ENCODE results near the gene VPS52.
A peak's percentile ranks its signal among the peaks of the same experiment; 100 is the strongest.
"Not testable (repeated sequence)": the region's sequence is repeated elsewhere in the genome, so short reads cannot be mapped to it uniquely, and the experiment has no call there.

VPS52 gene

GRCh38 chr6:33276864-33277662 lies 5.4 kb upstream of the VPS52 start, which contains the start of gene B3GALT4:
B3GALT4 (plus strand) TSS chr6:33277123; CDS start chr6:33277420, 297 bp downstream.
- DNase-seq (peak; percentile 79 to 87), ATAC-seq (peak; percentile 82)
- Mint-ChIP-seq H3K27ac (peak within 1 kb of the TSS; percentile 89 to 91), H3K27me3 (no peaks in the 10 kb centered on the region), H3K4me1 (peaks cover 86% of the 10 kb centered on the region), H3K9me3 (no peaks in the 10 kb centered on the region), H3K4me3 (peak within 1 kb of the TSS; percentile 90 to 97)

DNA sequence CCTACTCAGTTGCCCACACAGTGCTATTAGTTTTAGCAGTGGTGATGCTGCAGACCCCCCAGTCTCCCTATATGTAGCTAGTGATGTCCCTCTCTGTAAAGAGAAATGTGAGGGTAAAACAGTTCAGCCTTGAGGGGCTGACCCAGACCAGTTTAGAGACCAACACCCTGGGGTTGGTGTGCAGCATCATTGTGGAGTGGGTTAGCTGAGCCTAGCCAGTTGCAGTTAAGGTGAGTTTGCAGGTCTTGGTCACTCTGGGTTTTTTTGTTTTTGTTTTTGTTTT lies 4.8 kb upstream of the VPS52 start:
- Mint-ChIP-seq H3K27ac (peak overlapping the region; percentile 51 to 70), H3K4me1 (peaks cover 82% of the 10 kb centered on the region), H3K9me3 (no peaks in the 10 kb centered on the region), H3K27me3 (no peaks in the 10 kb centered on the region), H3K4me3 (peak overlapping the region; percentile 87 to 97)
- DNase-seq, result peak in 1 of 2 donors; percentile 8
- ATAC-seq, result no peak

DNA sequence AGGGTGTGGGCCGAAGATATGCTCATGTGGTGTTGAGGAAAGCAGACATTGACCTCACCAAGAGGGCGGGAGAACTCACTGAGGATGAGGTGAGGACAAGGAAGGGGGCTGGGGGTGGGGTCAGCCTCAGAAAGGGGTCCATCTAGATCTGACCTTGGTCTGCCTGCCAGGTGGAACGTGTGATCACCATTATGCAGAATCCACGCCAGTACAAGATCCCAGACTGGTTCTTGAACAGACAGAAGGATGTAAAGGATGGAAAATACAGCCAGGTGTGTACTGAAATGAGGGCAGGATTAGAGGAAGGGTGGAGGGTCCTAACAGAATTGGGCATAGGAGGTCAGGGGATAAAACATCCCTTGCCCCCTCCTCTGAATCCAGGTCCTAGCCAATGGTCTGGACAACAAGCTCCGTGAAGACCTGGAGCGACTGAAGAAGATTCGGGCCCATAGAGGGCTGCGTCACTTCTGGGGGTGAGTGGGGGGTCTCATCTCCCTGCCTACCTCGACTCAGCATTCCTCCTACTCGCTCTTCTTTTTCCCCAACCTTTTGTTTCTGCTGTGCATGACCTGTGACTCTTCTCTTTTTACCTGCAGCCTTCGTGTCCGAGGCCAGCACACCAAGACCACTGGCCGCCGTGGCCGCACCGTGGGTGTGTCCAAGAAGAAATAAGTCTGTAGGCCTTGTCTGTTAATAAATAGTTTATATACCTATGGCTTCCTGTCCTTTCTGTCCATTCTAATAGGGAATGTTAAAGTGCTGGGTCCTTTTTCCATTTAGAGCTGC lies 4.3 kb upstream of the VPS52 start:
- Mint-ChIP-seq H3K4me1 (peaks cover 82% of the 10 kb centered on the region), H3K4me3 (peak overlapping the region; percentile 87 to 97), H3K27ac (peak overlapping the region in 1 of 2 donors; percentile 59)
- H3K9me3 Mint-ChIP-seq, ATAC-seq, DNase-seq, H3K27me3 Mint-ChIP-seq: not testable (repeated sequence)

DNA sequence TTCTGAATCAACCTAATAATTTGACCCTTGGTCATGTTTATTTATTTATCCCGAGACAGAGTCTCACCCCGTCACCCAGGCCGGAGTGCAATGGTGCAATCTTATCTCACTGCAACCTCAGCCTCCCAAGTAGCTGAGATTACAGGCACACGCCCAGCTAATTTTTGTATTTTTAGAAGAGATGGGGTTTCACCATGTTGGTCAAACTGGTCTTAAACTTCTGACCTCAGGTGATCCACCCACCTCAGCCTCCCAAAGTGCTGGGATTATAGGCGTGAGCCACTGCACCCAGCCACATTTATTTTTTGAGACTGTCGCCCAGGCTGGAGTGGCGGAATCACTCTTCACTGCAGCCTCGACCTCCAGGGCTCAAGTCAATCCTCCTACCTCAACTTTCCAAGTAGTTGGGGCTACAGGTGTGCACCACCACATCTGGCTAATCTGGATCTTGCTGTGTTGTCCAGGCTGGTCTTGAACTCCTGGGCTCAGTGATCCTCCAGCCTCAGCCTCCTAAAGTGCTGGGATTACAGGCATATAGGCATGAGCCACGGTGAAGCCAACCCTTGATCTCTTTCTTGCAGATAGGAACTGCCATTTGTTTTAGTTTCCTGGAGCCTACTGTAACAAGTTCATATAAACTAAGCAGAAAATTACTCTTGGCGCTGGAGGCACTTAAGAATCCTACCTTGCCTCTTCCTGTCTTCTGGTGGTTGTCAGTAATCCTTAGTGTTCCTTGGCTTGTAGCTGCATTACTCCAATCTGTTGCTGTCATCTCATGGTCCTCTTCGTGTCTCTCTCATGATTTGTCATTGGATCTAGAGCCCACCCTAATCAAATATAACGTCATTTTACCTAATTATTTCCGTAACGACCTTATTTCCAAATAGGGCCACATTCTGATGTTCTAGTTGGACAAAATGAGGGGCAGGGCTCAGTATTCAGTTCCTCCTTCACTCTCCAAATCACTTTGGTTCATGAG lies 2.5 kb upstream of the VPS52 start:
- Mint-ChIP-seq H3K4me1 (peaks cover 80% of the 10 kb centered on the region), H3K4me3 (peak overlapping the region; percentile 87 to 97), H3K27me3 (no peaks in the 10 kb centered on the region), H3K9me3 (no peaks in the 10 kb centered on the region), H3K27ac (peak overlapping the region; percentile 75 to 100)
- DNase-seq (no peak), ATAC-seq (no peak)

DNA sequence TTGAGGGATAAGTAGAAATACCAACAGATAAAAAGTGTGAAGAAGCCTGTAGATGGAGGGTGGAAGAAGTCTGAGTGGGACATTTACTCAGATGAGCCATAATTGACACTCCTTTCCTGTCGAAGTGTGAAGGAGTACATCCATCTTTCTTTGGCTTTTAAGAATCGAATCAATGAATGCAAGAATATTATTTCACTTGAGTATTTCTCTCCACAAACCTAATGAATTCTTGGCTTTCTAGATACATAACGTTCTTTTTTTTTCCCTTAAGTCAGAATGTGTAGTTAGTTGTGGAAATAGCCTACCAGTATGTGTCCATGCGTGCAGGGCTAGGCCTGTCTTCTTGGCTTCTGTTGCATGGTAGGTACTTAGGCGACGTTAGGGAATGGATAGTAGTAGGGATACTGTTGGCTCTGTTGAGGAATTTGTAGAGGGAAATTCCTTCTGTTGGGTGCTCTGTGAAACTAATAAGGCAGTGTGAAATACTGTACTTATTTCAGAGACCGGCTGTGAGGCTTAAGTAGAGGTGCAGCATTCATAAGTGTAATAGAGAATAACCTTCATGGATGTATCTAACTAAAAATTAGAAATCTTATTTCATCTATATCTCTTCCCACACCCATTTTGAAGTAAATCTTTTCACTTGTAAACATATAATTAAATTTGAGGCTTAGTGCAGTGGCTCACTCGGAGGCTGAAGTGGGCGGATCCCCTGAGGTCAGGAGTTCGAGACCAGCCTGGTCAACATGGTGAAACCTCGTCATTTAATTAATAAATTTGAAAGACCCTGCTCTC lies 1.6 kb upstream of the VPS52 start:
- peak overlapping the region; percentile 99 to 100 for H3K27ac Mint-ChIP-seq
- H3K4me3 Mint-ChIP-seq, result peak overlapping the region; percentile 87 to 97
- ATAC-seq (no peak), DNase-seq (no peak)
- no peaks in the 10 kb centered on the region for H3K9me3 Mint-ChIP-seq
- no peaks in the 10 kb centered on the region for H3K27me3 Mint-ChIP-seq
- H3K4me1 Mint-ChIP-seq, result peaks cover 72% of the 10 kb centered on the region

DNA sequence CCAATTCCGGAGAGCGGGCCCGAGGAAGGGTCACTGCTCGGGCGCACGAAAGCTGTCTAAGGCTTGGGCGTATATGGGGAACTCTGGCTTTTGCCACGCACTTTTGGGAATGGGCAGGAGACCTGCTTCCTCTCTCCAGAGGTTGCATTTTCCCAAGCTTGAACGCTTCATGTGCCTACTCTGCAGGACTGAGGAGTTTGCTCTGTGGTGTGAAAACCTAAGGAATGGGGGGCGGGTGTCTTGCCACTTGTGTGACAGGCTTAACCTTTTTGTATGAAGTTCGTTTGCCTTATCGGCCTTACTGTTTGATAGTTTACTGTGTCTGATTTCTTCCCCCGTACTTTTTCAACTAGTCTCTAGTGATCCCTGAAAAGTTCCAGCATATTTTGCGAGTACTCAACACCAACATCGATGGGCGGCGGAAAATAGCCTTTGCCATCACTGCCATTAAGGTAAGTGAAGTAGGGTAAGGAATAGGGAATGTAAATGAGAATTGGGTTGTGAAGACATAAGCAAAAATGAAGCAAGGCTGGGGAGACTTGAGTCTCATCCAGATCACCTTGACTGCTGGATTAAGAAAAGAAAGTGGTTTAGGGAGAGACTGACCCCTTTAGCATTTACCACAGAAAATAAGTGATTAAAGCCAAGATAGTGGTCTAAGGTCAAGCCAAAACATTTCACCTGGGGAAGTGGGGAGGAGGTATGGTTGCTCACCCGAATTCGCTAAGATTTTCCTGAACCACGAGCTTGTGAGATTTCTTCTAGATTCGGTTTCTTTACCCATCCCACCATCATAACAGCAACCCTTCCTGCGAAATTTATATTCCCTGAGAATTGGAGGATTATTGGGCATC lies 826 bp upstream of the VPS52 start:
- ATAC-seq (peak; percentile 6), DNase-seq (no peak)
- Mint-ChIP-seq H3K27me3 (no peaks in the 10 kb centered on the region), H3K4me1 (peaks cover 64% of the 10 kb centered on the region), H3K27ac (peak overlapping the region; percentile 99 to 100), H3K4me3 (peak overlapping the region; percentile 87 to 97), H3K9me3 (no peaks in the 10 kb centered on the region)

DNA sequence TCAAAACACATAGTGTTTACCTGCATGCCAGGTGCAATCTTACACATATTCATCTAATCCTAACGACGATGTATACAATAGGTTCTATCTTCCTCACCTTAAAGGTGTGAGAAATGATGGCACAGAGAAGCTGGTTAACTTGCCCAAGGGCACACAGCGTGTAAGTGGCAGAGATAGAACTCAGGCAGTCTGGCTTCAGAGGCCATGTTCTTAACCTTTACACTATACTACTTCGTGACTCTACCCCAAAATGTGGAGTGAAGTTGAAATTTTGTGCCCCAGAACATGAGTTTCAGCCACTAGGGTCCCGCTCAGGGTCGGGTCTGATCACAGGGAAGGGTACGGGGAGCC lies 584 bp downstream of the VPS52 start:
- no peaks in the 10 kb centered on the region for H3K27me3 Mint-ChIP-seq

GRCh38 chr6:33264015-33264414 lies 7.7 kb downstream of the VPS52 start:
- Mint-ChIP-seq H3K9me3 (no peaks in the 10 kb centered on the region), H3K27ac (peak overlapping the region in 1 of 2 donors; percentile 82), H3K4me3 (no peak overlapping the region), H3K27me3 (no peaks in the 10 kb centered on the region), H3K4me1 (peaks cover 16% of the 10 kb centered on the region)
- ATAC-seq, result no peak
- DNase-seq, result no peak

More for the DNA sequence above, 584 bp downstream of the VPS52 start:
- no peak for DNase-seq
- H3K27ac Mint-ChIP-seq, result peak overlapping the region; percentile 99 to 100
- H3K9me3 Mint-ChIP-seq, result no peaks in the 10 kb centered on the region
- ATAC-seq, result peak; percentile 20
- peaks cover 52% of the 10 kb centered on the region for H3K4me1 Mint-ChIP-seq
- H3K4me3 Mint-ChIP-seq, result peak overlapping the region; percentile 87 to 97

DNA sequence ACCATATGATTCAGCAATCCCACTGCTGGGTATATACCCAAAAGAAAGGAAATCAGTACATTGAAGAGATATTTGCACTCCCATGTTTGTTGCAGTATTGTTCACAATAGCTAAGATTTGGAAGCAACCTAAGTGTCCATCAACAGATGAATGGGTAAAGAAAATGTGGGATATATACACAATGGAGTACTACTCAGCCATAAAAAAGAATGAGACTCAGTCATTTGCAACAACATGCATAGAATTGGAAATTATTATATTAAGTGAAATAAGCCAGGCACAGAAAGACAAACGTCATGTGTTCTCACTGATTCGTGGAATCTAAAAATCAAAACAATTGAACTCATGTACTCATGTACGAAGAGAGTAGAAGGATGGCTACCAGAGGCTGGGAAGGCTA lies 9.2 kb downstream of the VPS52 start:
- not testable (repeated sequence) for H3K27ac Mint-ChIP-seq, ATAC-seq, H3K27me3 Mint-ChIP-seq, H3K4me3 Mint-ChIP-seq, H3K9me3 Mint-ChIP-seq, DNase-seq
- H3K4me1 Mint-ChIP-seq, result peaks cover 16% of the 10 kb centered on the region

GRCh38 chr6:33259032-33259431 lies 12.6 kb downstream of the VPS52 start:
- no peaks in the 10 kb centered on the region for H3K9me3 Mint-ChIP-seq
- H3K27ac Mint-ChIP-seq, result no peak overlapping the region
- no peak for DNase-seq
- peaks cover 8% of the 10 kb centered on the region for H3K4me1 Mint-ChIP-seq
- H3K4me3 Mint-ChIP-seq, result no peak overlapping the region
- no peaks in the 10 kb centered on the region for H3K27me3 Mint-ChIP-seq
- ATAC-seq, result no peak

DNA sequence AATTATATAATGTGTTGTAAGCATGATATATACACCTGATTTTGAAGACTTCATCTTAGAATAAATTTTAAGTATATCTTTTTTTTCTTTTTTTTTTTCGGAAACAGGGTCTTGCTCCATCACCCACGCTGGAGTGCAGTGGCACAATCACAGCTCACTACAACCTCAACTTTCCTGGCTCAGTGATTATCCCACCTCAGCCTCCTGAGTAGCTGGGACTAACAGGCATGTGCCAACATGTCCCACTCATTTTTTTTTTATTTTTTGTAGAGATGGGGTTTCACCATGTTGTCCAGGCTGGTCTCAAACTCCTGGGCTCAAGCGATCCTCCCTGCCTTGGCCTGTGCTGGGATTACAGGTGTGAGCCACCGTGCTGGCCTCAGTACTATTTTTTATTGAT lies 17.1 kb downstream of the VPS52 start:
- Mint-ChIP-seq H3K4me3 (no peak overlapping the region), H3K27ac (no peak overlapping the region), H3K4me1 (peaks cover 31% of the 10 kb centered on the region), H3K9me3 (no peaks in the 10 kb centered on the region), H3K27me3 (no peaks in the 10 kb centered on the region)
- ATAC-seq, result no peak
- DNase-seq, result no peak

GRCh38 chr6:33252759-33253158 lies 18.9 kb downstream of the VPS52 start:
- Mint-ChIP-seq H3K4me1 (peaks cover 47% of the 10 kb centered on the region), H3K27me3 (no peaks in the 10 kb centered on the region), H3K4me3 (no peak overlapping the region), H3K9me3 (no peaks in the 10 kb centered on the region), H3K27ac (no peak overlapping the region)
- no peak for DNase-seq
- no peak for ATAC-seq

DNA sequence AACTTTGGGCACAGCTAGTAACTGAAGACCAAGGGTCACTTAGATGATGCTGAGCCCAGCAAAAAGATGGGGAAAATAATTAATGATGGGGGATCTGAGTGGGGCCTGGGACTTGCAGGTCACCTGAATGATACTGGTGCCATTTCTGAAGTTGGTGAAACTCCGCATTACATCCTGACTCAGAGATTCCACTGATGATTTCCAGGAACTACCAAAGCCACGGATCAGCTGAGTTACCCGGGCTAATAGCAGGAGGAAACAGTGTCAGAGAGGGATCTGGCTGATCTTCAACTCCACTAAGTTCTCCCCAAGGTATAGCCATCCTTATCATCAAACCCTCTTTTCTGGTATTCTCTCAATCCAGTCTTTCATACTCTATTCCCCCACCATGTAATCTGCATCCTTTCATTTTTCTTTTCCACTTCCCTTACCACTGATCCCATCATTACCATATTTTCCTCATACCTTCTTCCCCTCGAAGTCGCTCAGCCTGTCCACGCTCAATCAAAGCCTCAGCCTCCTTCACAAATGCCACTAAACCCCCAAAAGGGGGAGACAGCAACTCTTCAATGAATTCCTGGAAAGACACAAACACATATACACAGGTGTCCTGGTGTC lies 20.2 kb downstream of the VPS52 start:
- DNase-seq, result no peak
- H3K4me1 Mint-ChIP-seq, result peaks cover 47% of the 10 kb centered on the region
- H3K27ac Mint-ChIP-seq, result peak overlapping the region in 1 of 2 donors; percentile 66
- no peaks in the 10 kb centered on the region for H3K9me3 Mint-ChIP-seq
- H3K27me3 Mint-ChIP-seq, result no peaks in the 10 kb centered on the region
- peak overlapping the region; percentile 60 to 94 for H3K4me3 Mint-ChIP-seq
- ATAC-seq, result no peak

- Mint-ChIP-seq H3K4me3 (peak overlapping the region; percentile 90 to 94), H3K27ac (peak overlapping the region; percentile 92 to 96), H3K27me3 (no peaks in the 10 kb centered on the region), H3K4me1 (peaks cover 47% of the 10 kb centered on the region), H3K9me3 (no peaks in the 10 kb centered on the region)
- DNase-seq (no peak), ATAC-seq (no peak)
Measured at GRCh38 chr6:33250731-33251130, 20.9 kb downstream of the VPS52 start.

Data from stimulated activated naive CD8-positive, alpha-beta T cell treated with anti-CD3 and anti-CD28 coated beads, Interleukin-15, amount 100 ng/mL, for 72 hours (primary cell).